H1 (cell line): ENCODE data around the gene TGFBR2. TPM values are rescaled to one million over a fixed set of nuclear protein-coding genes. Genes with fewer than 3 reads are reported as not detected.

Source experiments
- CTCF ChIA-PET: fragments of 300-600 bp; sonication (Branson Sonifier 250); formaldehyde crosslinking; loops from one replicate; lab custom pipeline; 2021; ENCODE audit not compliant: partially characterized antibody; lab: Charles Lee
- POLR2A ChIA-PET: fragments of 300-600 bp; sonication (Branson Sonifier 250); formaldehyde crosslinking; loops from one replicate; lab custom pipeline; 2021; ENCODE audit warnings: inconsistent platforms; ENCODE audit not compliant: partially characterized antibody; lab: Charles Lee
- DNase-seq, 2 experiments: peaks; one replicate each; pipeline versions ENCODE4 v3.0.0 to v3.0.0-alpha.2; 2010 to 2022; ENCODE audit warnings: low spot score in 2 of 2, low read depth in 1 of 2, mixed read lengths in 1 of 2
- FAIRE-seq: peaks from 2 replicates; lab custom pipeline; 2011; peaks lifted over from hg19 to GRCh38; lab: Jason Lieb, UNC
- H2AFZ ChIP-seq: 2 replicates; pipeline ENCODE4 v1.8.1; 2012; ENCODE audit warnings: low read length, inconsistent platforms
- H2AK5ac ChIP-seq: 2 replicates; pipeline ENCODE4 v1.6.1; 2013; ENCODE audit warnings: low read depth, low read length
- H2BK120ac ChIP-seq: replicated peaks from 2 replicates; pipeline ENCODE3; 2013; ENCODE audit warnings: low read depth, low read length, inconsistent platforms
- H2BK12ac ChIP-seq: 2 replicates; pipeline ENCODE4 v1.6.1; 2013; ENCODE audit warnings: low read depth, low read length
- H2BK15ac ChIP-seq: 2 replicates; pipeline ENCODE4 v1.6.1; 2013; ENCODE audit warnings: low read length
- H2BK20ac ChIP-seq: 2 replicates; pipeline ENCODE4 v1.6.1; 2013; ENCODE audit warnings: low read length
- H2BK5ac ChIP-seq: 2 replicates; pipeline ENCODE4 v1.6.1; 2013; ENCODE audit warnings: low read depth, low read length
- H3K14ac ChIP-seq: 2 replicates; pipeline ENCODE4 v1.6.1; 2013; ENCODE audit warnings: inconsistent platforms; ENCODE audit not compliant: insufficient read length
- H3K18ac ChIP-seq: 2 replicates; pipeline ENCODE4 v1.6.1; 2013; ENCODE audit warnings: low read length; ENCODE audit errors: extremely low read depth
- H3K23ac ChIP-seq: 2 replicates; pipeline ENCODE4 v1.6.1; 2013; ENCODE audit warnings: inconsistent platforms; ENCODE audit not compliant: insufficient read length
- H3K23me2 ChIP-seq: 2 replicates; pipeline ENCODE4 v1.6.1; 2013; ENCODE audit warnings: low read depth, low read length
- H3K27ac ChIP-seq: 2 replicates; pipeline ENCODE4 v1.6.1; 2011; ENCODE audit warnings: low read depth, low read length, inconsistent platforms
- H3K27me3 ChIP-seq, 4 experiments: replicated peaks in 1 of 4; 1 replicate in 1 of 4; 2 replicates in 3 of 4; pipeline versions ENCODE4 v1.6.1 to v1.8.1; 2011 to 2013; ENCODE audit warnings: low read length in 3 of 4, mild to moderate bottlenecking in 3 of 4, inconsistent platforms in 2 of 4, mixed read lengths in 2 of 4, moderate library complexity in 1 of 4; ENCODE audit not compliant: control insufficient read depth in 3 of 4, insufficient read depth in 3 of 4; ENCODE audit errors: extremely low read depth in 1 of 4
- H3K36me3 ChIP-seq, 4 experiments: 2 replicates each; pipeline versions ENCODE4 v1.6.1 to v1.8.1; 2011 to 2013; ENCODE audit warnings: mild to moderate bottlenecking in 4 of 4, low read length in 3 of 4, moderate library complexity in 2 of 4, control low read depth in 1 of 4, inconsistent platforms in 1 of 4; ENCODE audit not compliant: insufficient read depth in 4 of 4, control insufficient read depth in 2 of 4
- H3K4ac ChIP-seq: replicated peaks from 2 replicates; pipeline ENCODE3; 2013; ENCODE audit warnings: low read length, low read depth, mixed read lengths, inconsistent platforms; ENCODE audit not compliant: insufficient read length
- H3K4me1 ChIP-seq, 4 experiments: replicated peaks in 1 of 4; 1 replicate in 1 of 4; 2 replicates in 3 of 4; pipeline versions ENCODE4 v1.6.1 to v1.8.1; 2011 to 2013; ENCODE audit warnings: low read length in 3 of 4, inconsistent platforms in 2 of 4, mixed read lengths in 1 of 4; ENCODE audit not compliant: insufficient read depth in 4 of 4, control insufficient read depth in 3 of 4
- H3K4me2 ChIP-seq, 2 experiments: 2 replicates each; pipeline versions ENCODE4 v1.6.1 to v1.8.1; 2011 to 2013; ENCODE audit warnings: low read depth in 2 of 2, low read length in 2 of 2, control low read depth in 1 of 2, inconsistent platforms in 1 of 2, mild to moderate bottlenecking in 1 of 2; ENCODE audit not compliant: insufficient read depth in 1 of 2
- H3K4me3 ChIP-seq, 4 experiments: fragments of 200-600, 300-600 bp in 1 of 4; sonication (generic), shearing (Covaris generic), sonication (Bioruptor Twin) in 1 of 4; 2 replicates each; pipeline versions ENCODE4 v1.5.1 to v1.8.1; 2011 to 2016; ENCODE audit warnings: low read length in 4 of 4, low read depth in 3 of 4, control low read depth in 2 of 4, inconsistent platforms in 2 of 4, mild to moderate bottlenecking in 2 of 4, mixed read lengths in 1 of 4, moderate library complexity in 1 of 4; ENCODE audit not compliant: insufficient read depth in 2 of 4; ENCODE audit errors: extremely low read depth in 1 of 4
- H3K56ac ChIP-seq: replicated peaks from 2 replicates; pipeline ENCODE3; 2013; ENCODE audit warnings: low read depth, mild to moderate bottlenecking, mixed read lengths, low read length, inconsistent platforms; ENCODE audit not compliant: insufficient read length
- H3K79me1 ChIP-seq: 2 replicates; pipeline ENCODE4 v1.6.1; 2013; ENCODE audit warnings: low read depth, low read length, control low read depth
- H3K79me2 ChIP-seq, 2 experiments: 2 replicates each; pipeline versions ENCODE4 v1.6.1 to v1.8.1; 2012 to 2013; ENCODE audit warnings: low read length in 2 of 2, mild to moderate bottlenecking in 2 of 2, inconsistent platforms in 1 of 2; ENCODE audit not compliant: insufficient read depth in 2 of 2, control insufficient read depth in 1 of 2
- H3K9ac ChIP-seq, 4 experiments: replicated peaks in 1 of 4; 1 replicate in 1 of 4; 2 replicates in 3 of 4; pipeline versions ENCODE4 v1.6.1 to v1.8.1; 2011 to 2013; ENCODE audit warnings: low read depth in 3 of 4, low read length in 3 of 4, control low read depth in 2 of 4, mild to moderate bottlenecking in 2 of 4, moderate library complexity in 2 of 4, inconsistent platforms in 1 of 4; ENCODE audit errors: extremely low read depth in 1 of 4
- H3K9me3 ChIP-seq, 2 experiments: 2 replicates each; pipeline versions ENCODE4 v1.6.1 to v1.8.1; 2012 to 2013; ENCODE audit warnings: mild to moderate bottlenecking in 2 of 2, moderate library complexity in 2 of 2, control low read depth in 1 of 2, inconsistent platforms in 1 of 2, low read depth in 1 of 2, low read length in 1 of 2, mixed read lengths in 1 of 2; ENCODE audit not compliant: insufficient read depth in 2 of 2
- H4K20me1 ChIP-seq, 2 experiments: replicated peaks in 1 of 2; 2 replicates each; pipeline versions ENCODE3 to v1.8.1; 2011 to 2013; ENCODE audit warnings: inconsistent platforms in 2 of 2, low read length in 2 of 2, mild to moderate bottlenecking in 1 of 2; ENCODE audit not compliant: insufficient read depth in 2 of 2, control insufficient read depth in 1 of 2
- H4K5ac ChIP-seq: 2 replicates; pipeline ENCODE4 v1.6.1; 2013; ENCODE audit warnings: low read length, low read depth, mixed read lengths, inconsistent platforms; ENCODE audit not compliant: insufficient read length
- H4K8ac ChIP-seq: 2 replicates; pipeline ENCODE4 v1.8.0; 2013; ENCODE audit warnings: mild to moderate bottlenecking, moderate library complexity, low read length, inconsistent platforms; ENCODE audit not compliant: insufficient read depth; ENCODE audit errors: extremely low read depth
- H4K91ac ChIP-seq: replicated peaks from 2 replicates; pipeline ENCODE3; 2013; ENCODE audit warnings: low read length, mixed read lengths, inconsistent platforms; ENCODE audit not compliant: insufficient read length
- BCL11A ChIP-seq, 2 experiments: IDR thresholded peaks; one replicate each; pipeline ENCODE4 v1.6.1; 2011; ENCODE audit warnings: low read depth in 2 of 2, low read length in 2 of 2, mild to moderate bottlenecking in 2 of 2
- EGR1 ChIP-seq: IDR thresholded peaks from 2 replicates; pipeline ENCODE4 v1.6.1; 2011; ENCODE audit warnings: low read depth, low read length, borderline replicate concordance
- RAD21 ChIP-seq, 2 experiments: IDR thresholded peaks in 1 of 2; conservative IDR thresholded peaks in 1 of 2; 2 replicates each; pipeline ENCODE4 v1.6.1; 2011; ENCODE audit warnings: low read depth in 2 of 2, low read length in 2 of 2, improper control_type of control experiment in 1 of 2, inconsistent platforms in 1 of 2, mild to moderate bottlenecking in 1 of 2, moderate library complexity in 1 of 2
- RNF2 ChIP-seq: fragments of 200-900, 300-1000 bp; sonication (generic); IDR thresholded peaks from 2 replicates; pipeline ENCODE4 v1.7.1; 2016; ENCODE audit warnings: borderline replicate concordance, low read depth, mild to moderate bottlenecking, antibody characterized with exemption, low read length; ENCODE audit not compliant: poor library complexity, severe bottlenecking; ENCODE audit errors: missing control alignments
- SIN3A ChIP-seq, 2 experiments: IDR thresholded peaks in 1 of 2; conservative IDR thresholded peaks in 1 of 2; 2 replicates each; pipeline ENCODE4 v1.6.1; 2011 to 2012; ENCODE audit warnings: low read length in 2 of 2, improper control_type of control experiment in 1 of 2, low read depth in 1 of 2, mild to moderate bottlenecking in 1 of 2
- WGBS, 2 experiments: shearing (Covaris generic) in 1 of 2; methylation state at CpG; one replicate each; pipeline versions ENCODE4 v1.1.6 to v1.1.7; 2013 to 2015; ENCODE audit warnings: low lambda C conversion rate in 2 of 2, mixed read lengths in 2 of 2, inconsistent platforms in 1 of 2, low coverage in 1 of 2, missing lambda C conversion rate in 1 of 2; ENCODE audit not compliant: insufficient replicate concordance in 2 of 2, insufficient coverage in 1 of 2, insufficient read length in 1 of 2; ENCODE audit errors: extremely low coverage in 1 of 2, missing lambda C conversion rate in 1 of 2; 5-methylcytosine and 5-hydroxymethylcytosine counted together
- polyA plus RNA-seq, 7 experiments: library from polyadenylated mRNA; depleted of rRNA in 3 of 7; stranded (reverse) in 5 of 7; unstranded in 2 of 7; fragments of >200 nt in 5 of 7; fragments of 200-250 nt in 2 of 7; gene quantifications; 1 replicate in 5 of 7; 2 replicates in 1 of 7; 4 replicates in 1 of 7; pipeline versions ENCODE4 v1.2.1 to v1.2.3, GENCODE V29; 2011 to 2013; ENCODE audit warnings: missing spikeins in 2 of 7, mixed read lengths in 2 of 7
- total RNA-seq: library from RNA; stranded (reverse); fragmentation: NEBNext Ultra II Directional; extraction: Animal tissue kit (Norgen Biotek cat#: 25700); gene quantifications from 2 replicates; pipeline ENCODE4 v1.2.1, GENCODE V29; 2021

The TGFBR2 gene
- total and polyA plus RNA-seq, 2 of the 8 experiments (the other 6 are each of a cell fraction or from before 2014, with no cell fraction given): 4.2 to 7.4 TPM

DNA sequence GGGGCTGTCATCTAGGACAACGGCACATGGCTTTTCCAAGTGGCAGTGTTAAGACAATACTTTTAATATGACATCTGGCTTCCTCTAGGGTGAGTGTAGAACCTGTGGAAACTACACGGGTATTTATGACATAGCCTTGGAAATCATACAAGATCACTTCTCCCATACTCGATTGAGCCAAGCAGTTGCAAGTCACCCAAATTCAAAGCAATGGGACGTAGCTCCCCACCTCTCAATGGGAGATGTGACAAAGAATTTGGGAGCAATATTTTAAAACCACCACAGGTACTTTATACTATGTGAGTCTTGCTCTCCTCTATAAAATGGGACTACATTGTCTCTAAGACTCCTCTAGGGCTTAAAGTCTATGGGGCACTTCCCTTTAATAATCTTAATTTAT lies 93.5 kb downstream of the TGFBR2 start:
- H2AFZ ChIP-seq: no peak overlapping the region
- 80% methylated on average over 4 of the region's 4 CpGs; no CpG with 5 or more reads in 1 of the 2 experiments for WGBS, 2 experiments
- peaks cover 14 to 20% of the 10 kb centered on the region in 2 experiments for H3K9me3 ChIP-seq
- TF ChIP-seq RAD21 (IDR thresholded peaks at IDR 0.05 in 1 of 2, conservative IDR thresholded peaks at IDR 0.05 in 1 of 2; ENCODE audit: low read depth in 2 of 2, low read length in 2 of 2): no peak
- TF ChIP-seq RNF2: no peak
- no peak for TF ChIP-seq SIN3A (conservative IDR thresholded peaks at IDR 0.05 in 1 of 2, IDR thresholded peaks at IDR 0.05 in 1 of 2; ENCODE audit: low read depth in 1 of 2, low read length in 2 of 2)
- TF ChIP-seq BCL11A (IDR thresholded peaks at IDR 0.05; ENCODE audit: low read depth in 2 of 2, low read length in 2 of 2): no peak
- no peak for TF ChIP-seq EGR1
- peaks cover 3 to 16% (median 5%) of the 10 kb centered on the region in 4 experiments; a peak in 4 of 7 replicates for H3K4me1 ChIP-seq
- no peak overlapping the region for H4K5ac ChIP-seq
- peaks cover 0 to 9% (median 4%) of the 10 kb centered on the region in 4 experiments; a peak in 2 of 8 replicates for H3K36me3 ChIP-seq
- H3K14ac ChIP-seq: no peak overlapping the region
- H2BK15ac ChIP-seq: no peak overlapping the region
- H2BK5ac ChIP-seq: no peak overlapping the region
- no peaks in the 10 kb centered on the region for H3K79me2 ChIP-seq
- H3K56ac ChIP-seq: no peak overlapping the region
- no peak overlapping the region for H2BK12ac ChIP-seq
- H4K20me1 ChIP-seq: no peaks in the 10 kb centered on the region
- H3K4ac ChIP-seq: no peak overlapping the region
- H4K8ac ChIP-seq: no peak overlapping the region
- no peaks in the 10 kb centered on the region; the same call in 1 of the 2 replicates for H3K23me2 ChIP-seq
- H3K18ac ChIP-seq: no peak overlapping the region
- no peak overlapping the region for H4K91ac ChIP-seq
- H2BK20ac ChIP-seq: no peak overlapping the region
- no peak overlapping the region for H3K27ac ChIP-seq
- H3K9ac ChIP-seq: no peak overlapping the region
- H2BK120ac ChIP-seq: no peak overlapping the region
- ChIA-PET CTCF (no interaction called here), POLR2A (no interaction called here)
- FAIRE-seq (no peak), DNase-seq (no peak)
- no peak overlapping the region for H3K4me2 ChIP-seq
- H3K4me3 ChIP-seq: no peak overlapping the region
- H2AK5ac ChIP-seq: no peak overlapping the region
- no peaks in the 10 kb centered on the region for H3K79me1 ChIP-seq
- no peaks in the 10 kb centered on the region for H3K27me3 ChIP-seq
- no peak overlapping the region for H3K23ac ChIP-seq
